ENCODE data around the gene WDR33.

DNA sequence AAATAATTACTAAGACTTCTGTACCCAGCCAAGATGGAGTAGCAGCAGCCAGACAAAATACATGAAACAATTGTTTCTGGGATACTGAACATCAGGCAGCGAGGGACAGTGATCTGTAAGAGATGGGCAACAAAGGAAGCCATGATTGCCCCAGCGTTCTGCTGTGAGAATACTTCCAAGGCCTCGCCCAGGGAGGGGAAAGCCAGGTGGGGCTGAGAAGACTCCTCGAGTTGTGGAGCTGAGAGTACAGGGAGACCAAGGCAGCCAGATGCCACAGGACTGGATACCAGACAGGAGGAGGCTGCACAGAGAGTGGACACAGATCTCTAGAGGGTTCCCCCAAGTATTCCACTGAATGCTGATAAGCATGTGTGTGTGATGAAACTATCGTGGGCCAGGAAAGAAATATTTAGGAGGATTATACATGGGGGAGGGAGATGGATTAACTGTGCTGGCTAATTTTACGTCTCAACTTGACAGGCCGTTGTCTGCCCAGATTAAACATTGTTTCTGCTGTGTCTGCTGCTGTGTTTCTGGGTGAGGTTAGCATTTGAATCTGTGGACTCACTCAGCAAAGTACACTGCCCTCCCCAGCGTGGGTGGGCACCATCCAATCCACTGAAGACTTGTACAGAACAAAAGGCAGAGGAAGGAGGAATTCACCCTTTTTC, 125.4 kb downstream of the WDR33 start:
- TF ChIP-seq SETDB1 (IDR thresholded peaks at IDR 0.05; ENCODE audit: low read length) = no peak
- no peak for TF ChIP-seq ZNF445 (CRISPR knock-in tag; IDR thresholded peaks at IDR 0.05; ENCODE audit: low read depth)
- TF ChIP-seq, protein P1, sequence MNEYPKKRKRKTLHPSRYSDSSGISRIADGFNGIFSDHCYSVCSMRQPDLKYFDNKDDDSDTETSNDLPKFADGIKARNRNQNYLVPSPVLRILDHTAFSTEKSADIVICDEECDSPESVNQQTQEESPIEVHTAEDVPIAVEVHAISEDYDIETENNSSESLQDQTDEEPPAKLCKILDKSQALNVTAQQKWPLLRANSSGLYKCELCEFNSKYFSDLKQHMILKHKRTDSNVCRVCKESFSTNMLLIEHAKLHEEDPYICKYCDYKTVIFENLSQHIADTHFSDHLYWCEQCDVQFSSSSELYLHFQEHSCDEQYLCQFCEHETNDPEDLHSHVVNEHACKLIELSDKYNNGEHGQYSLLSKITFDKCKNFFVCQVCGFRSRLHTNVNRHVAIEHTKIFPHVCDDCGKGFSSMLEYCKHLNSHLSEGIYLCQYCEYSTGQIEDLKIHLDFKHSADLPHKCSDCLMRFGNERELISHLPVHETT (CRISPR knock-in tag; conservative IDR thresholded peaks at IDR 0.05 in 1 of 2, IDR thresholded peaks at IDR 0.05 in 1 of 2) = no peak
